Osteoblast (primary cell): ENCODE results near the gene RHOD. TPM values are rescaled to one million over a fixed set of nuclear protein-coding genes. Genes with fewer than 3 reads are reported as not detected.

Experiments used
- DNase-seq: peaks from one replicate; pipeline ENCODE4 v3.0.0; 2011; ENCODE audit warnings: low spot score, mixed read lengths; ENCODE audit not compliant: insufficient read length; ENCODE audit errors: missing footprints
- H2AFZ ChIP-seq: 2 replicates; pipeline ENCODE4 v1.6.0; 2011; ENCODE audit warnings: mild to moderate bottlenecking, low read length
- H3K27ac ChIP-seq: 2 replicates; pipeline ENCODE4 v1.5.1; 2011; ENCODE audit warnings: mild to moderate bottlenecking, low read depth, low read length, moderate library complexity
- H3K27me3 ChIP-seq: 2 replicates; pipeline ENCODE4 v1.6.0; 2012; ENCODE audit warnings: mild to moderate bottlenecking, control low read depth, inconsistent platforms, low read length, moderate library complexity; ENCODE audit not compliant: insufficient read depth
- H3K36me3 ChIP-seq: 2 replicates; pipeline ENCODE4 v1.5.1; 2011; ENCODE audit warnings: mild to moderate bottlenecking, low read length, control low read depth, moderate library complexity; ENCODE audit not compliant: insufficient read depth
- H3K4me1 ChIP-seq: 2 replicates; pipeline ENCODE4 v1.5.1; 2011; ENCODE audit warnings: mild to moderate bottlenecking, low read length, control low read depth, moderate library complexity; ENCODE audit not compliant: insufficient read depth
- H3K4me2 ChIP-seq: 2 replicates; pipeline ENCODE4 v1.6.0; 2011; ENCODE audit warnings: mild to moderate bottlenecking, low read length; ENCODE audit not compliant: insufficient read depth
- H3K4me3 ChIP-seq: fragments of 200-600 bp; sonication (generic); 3 replicates; pipeline ENCODE4 v1.5.1; 2012; ENCODE audit warnings: mild to moderate bottlenecking, low read length, inconsistent platforms; ENCODE audit not compliant: insufficient read depth
- H3K79me2 ChIP-seq: 2 replicates; pipeline ENCODE4 v1.6.0; 2012; ENCODE audit warnings: mild to moderate bottlenecking, low read length, control low read depth, inconsistent platforms; ENCODE audit not compliant: insufficient read depth
- H3K9me3 ChIP-seq: 2 replicates; pipeline ENCODE4 v1.5.1; 2011; ENCODE audit warnings: low read depth, low read length, control low read depth
- H4K20me1 ChIP-seq: 2 replicates; pipeline ENCODE4 v1.6.0; 2012; ENCODE audit warnings: mild to moderate bottlenecking, low read length, control low read depth; ENCODE audit not compliant: insufficient read depth
- CTCF ChIP-seq: IDR thresholded peaks from 2 replicates; pipeline ENCODE4 v1.5.1; 2011; ENCODE audit warnings: mild to moderate bottlenecking, low read depth, low read length, moderate library complexity; ENCODE audit errors: extremely low read depth
- total RNA-seq: library from RNA; depleted of rRNA; stranded (reverse); fragments of >200 nt; gene quantifications from 2 replicates; pipeline ENCODE4 v1.2.3, GENCODE V29; 2012

Gene RHOD
- total RNA-seq, 1 donor = 27.5 TPM

GRCh38 chr11:67022341-67022933, 34.2 kb upstream of the RHOD start:
- Histone ChIP-seq H3K4me3 (peak overlapping the region; percentile 72), H3K27me3 (no peaks in the 10 kb centered on the region), H2AFZ (peak overlapping the region; percentile 23), H3K9me3 (no peaks in the 10 kb centered on the region), H3K79me2 (no peaks in the 10 kb centered on the region), H3K36me3 (no peaks in the 10 kb centered on the region), H3K4me2 (peak overlapping the region; percentile 76), H4K20me1 (no peaks in the 10 kb centered on the region), H3K4me1 (peaks cover 26% of the 10 kb centered on the region), H3K27ac (peak overlapping the region; percentile 5)
- DNase-seq = peak; percentile 86
- TF ChIP-seq CTCF = no peak

- Histone ChIP-seq H3K27me3 (no peaks in the 10 kb centered on the region), H3K9me3 (no peaks in the 10 kb centered on the region), H3K27ac (peak within 1 kb of the TSS; percentile 5), H3K4me3 (peak within 1 kb of the TSS; percentile 72), H3K36me3 (no peaks in the 10 kb centered on the region), H3K79me2 (no peaks in the 10 kb centered on the region), H4K20me1 (no peaks in the 10 kb centered on the region), H2AFZ (peak within 1 kb of the TSS; percentile 27), H3K4me2 (peak within 1 kb of the TSS; percentile 76), H3K4me1 (peaks cover 26% of the 10 kb centered on the region)
- no peak for TF ChIP-seq CTCF
- DNase-seq = peak; percentile 90
Measured at GRCh38 chr11:67022961-67023956, 33.4 kb upstream of the RHOD start, which contains the start of gene SYT12. Gene SYT12, plus strand, starts transcription at chr11:67023134. Its CDS starts 7,011 bp downstream, at chr11:67030145.

GRCh38 chr11:67023957-67024353, 32.7 kb upstream of the RHOD start:
- Histone ChIP-seq H4K20me1 (no peaks in the 10 kb centered on the region), H3K4me2 (peak overlapping the region; percentile 76), H2AFZ (peak overlapping the region; percentile 27), H3K4me3 (peak overlapping the region; percentile 72), H3K36me3 (no peaks in the 10 kb centered on the region), H3K27me3 (no peaks in the 10 kb centered on the region), H3K27ac (no peak overlapping the region), H3K9me3 (no peaks in the 10 kb centered on the region), H3K4me1 (peaks cover 26% of the 10 kb centered on the region), H3K79me2 (no peaks in the 10 kb centered on the region)
- TF ChIP-seq CTCF = no peak
- DNase-seq = peak; percentile 57

GRCh38 chr11:67024410-67024809, 32.2 kb upstream of the RHOD start:
- no peak overlapping the region for H3K27ac ChIP-seq

More at GRCh38 chr11:67024410-67024809, 32.2 kb upstream of the RHOD start:
- peaks cover 26% of the 10 kb centered on the region for H3K4me1 ChIP-seq
- no peaks in the 10 kb centered on the region for H3K27me3 ChIP-seq
- no peaks in the 10 kb centered on the region for H3K79me2 ChIP-seq
- no peak for TF ChIP-seq CTCF
- peak overlapping the region; percentile 72 for H3K4me3 ChIP-seq
- peak; percentile 79 for DNase-seq
- no peak overlapping the region for H2AFZ ChIP-seq
- peak overlapping the region; percentile 76 for H3K4me2 ChIP-seq
- no peaks in the 10 kb centered on the region for H3K36me3 ChIP-seq
- no peaks in the 10 kb centered on the region for H4K20me1 ChIP-seq
- no peaks in the 10 kb centered on the region for H3K9me3 ChIP-seq
